Activated T-cell treated with anti-CD3 and anti-CD28 coated beads for 4 hours (primary cell): ENCODE results near the gene SRM.
A peak's percentile ranks its signal among the peaks of the same experiment; 100 is the strongest.

Source experiments
- DNase-seq: peaks from one replicate; pipeline ENCODE4 v3.0.0-alpha.2; 2020

The SRM gene

GRCh38 chr1:11012260-11013159 is 47.3 kb downstream of the SRM start, which contains the start of gene TARDBP:
Gene TARDBP, plus strand, starts transcription at chr1:11012654. Its CDS starts 1,074 bp downstream, at chr1:11013728.
- DNase-seq: peak; percentile 87
